HG02970 (cell line): Measurements from ENCODE around the gene PTPRG.

Source experiments
- ATAC-seq: cut with Tn5 transposase; IDR thresholded peaks from one replicate; pipeline ENCODE4 v1.9.1; 2021; ENCODE audit warnings: mild to moderate bottlenecking, moderate library complexity, moderate number of reproducible peaks; ENCODE audit not compliant: unreplicated experiment, low FRiP score

Gene PTPRG

GRCh38 chr3:61935814-61936213 lies 374.4 kb downstream of the PTPRG start:
- no peak for ATAC-seq

GRCh38 chr3:61936344-61936937 lies 375.1 kb downstream of the PTPRG start:
- ATAC-seq = no peak

- ATAC-seq = no peak
Observed at GRCh38 chr3:61937477-61937876, 376.1 kb downstream of the PTPRG start.

- ATAC-seq = no peak
Observed at GRCh38 chr3:61938878-61939549, 377.6 kb downstream of the PTPRG start.

GRCh38 chr3:61940236-61940635 lies 378.9 kb downstream of the PTPRG start:
- no peak for ATAC-seq

- no peak for ATAC-seq
Observed at GRCh38 chr3:61943975-61944374, 382.6 kb downstream of the PTPRG start.

- no peak for ATAC-seq
Observed at GRCh38 chr3:61944726-61945125, 383.4 kb downstream of the PTPRG start.

GRCh38 chr3:61945657-61946056 lies 384.3 kb downstream of the PTPRG start:
- ATAC-seq = no peak

- ATAC-seq = no peak
Observed at GRCh38 chr3:61946570-61947324, 385.4 kb downstream of the PTPRG start.

- no peak for ATAC-seq
Observed at GRCh38 chr3:61947456-61947855, 386.1 kb downstream of the PTPRG start.

- ATAC-seq = no peak
Observed at GRCh38 chr3:61948699-61949305, 387.4 kb downstream of the PTPRG start.

- no peak for ATAC-seq
Observed at GRCh38 chr3:61954097-61954540, 392.7 kb downstream of the PTPRG start.

GRCh38 chr3:61955483-61955882 lies 394.1 kb downstream of the PTPRG start:
- ATAC-seq = no peak

GRCh38 chr3:61956236-61956635 lies 394.9 kb downstream of the PTPRG start:
- no peak for ATAC-seq

GRCh38 chr3:61957259-61957658 lies 395.9 kb downstream of the PTPRG start:
- ATAC-seq = no peak

GRCh38 chr3:61960976-61961375 lies 399.6 kb downstream of the PTPRG start:
- no peak for ATAC-seq

- ATAC-seq = no peak
Observed at GRCh38 chr3:61961900-61962299, 400.5 kb downstream of the PTPRG start.

- no peak for ATAC-seq
Observed at GRCh38 chr3:61964566-61964965, 403.2 kb downstream of the PTPRG start.

- ATAC-seq = no peak
Observed at GRCh38 chr3:61965770-61966131, 404.4 kb downstream of the PTPRG start.

GRCh38 chr3:61966200-61966599 lies 404.8 kb downstream of the PTPRG start:
- ATAC-seq = no peak

GRCh38 chr3:61967019-61967418 lies 405.6 kb downstream of the PTPRG start:
- ATAC-seq = no peak
